DOHH2 (cell line): ENCODE measurements around the gene UMODL1.

Source experiments
- H3F3A ChIP-seq: fragments of 200-600 bp; sonication (generic), shearing (Covaris generic); 2 replicates; pipeline ENCODE4 v1.6.0; 2016; ENCODE audit warnings: antibody characterized with exemption, mild to moderate bottlenecking; ENCODE audit not compliant: control insufficient read depth, insufficient read depth
- H3K27ac ChIP-seq: fragments of 200-600 bp; sonication (generic); 2 replicates; pipeline ENCODE4 v1.5.1; 2014; ENCODE audit warnings: low read depth, mild to moderate bottlenecking, low read length, moderate library complexity
- H3K27me3 ChIP-seq: fragments of 200-600 bp; sonication (generic); 2 replicates; pipeline ENCODE4 v1.6.1; 2014; ENCODE audit warnings: mild to moderate bottlenecking, low read length, mixed read lengths; ENCODE audit not compliant: control insufficient read depth
- H3K36me3 ChIP-seq: fragments of 200-600 bp; sonication (generic); 2 replicates; pipeline ENCODE4 v1.6.1; 2014; ENCODE audit warnings: mild to moderate bottlenecking, low read length, moderate library complexity, mixed read lengths; ENCODE audit not compliant: control insufficient read depth
- H3K4me1 ChIP-seq: fragments of 200-600 bp; sonication (generic); 2 replicates; pipeline ENCODE4 v1.6.1; 2014; ENCODE audit warnings: mild to moderate bottlenecking, low read length, mixed read lengths; ENCODE audit not compliant: control insufficient read depth
- H3K4me2 ChIP-seq: fragments of 200-600 bp; sonication (generic); 2 replicates; pipeline ENCODE4 v1.6.0; 2014; ENCODE audit warnings: mild to moderate bottlenecking, low read length, moderate library complexity
- H3K4me3 ChIP-seq: fragments of 200-600 bp; sonication (generic); 2 replicates; pipeline ENCODE4 v1.5.1; 2014; ENCODE audit warnings: mild to moderate bottlenecking, low read length, mixed read lengths
- H3K79me2 ChIP-seq: fragments of 200-600 bp; sonication (generic); 2 replicates; pipeline ENCODE4 v1.6.1; 2014; ENCODE audit warnings: mild to moderate bottlenecking, low read length, mixed read lengths; ENCODE audit not compliant: control insufficient read depth
- H3K9me2 ChIP-seq: fragments of 200-600 bp; sonication (generic); replicated peaks from 2 replicates; pipeline ENCODE4 v1.6.1; 2014; ENCODE audit warnings: mild to moderate bottlenecking, low read length, mixed read lengths; ENCODE audit not compliant: control insufficient read depth
- H3K9me3 ChIP-seq: fragments of 200-600 bp; sonication (generic); 2 replicates; pipeline ENCODE4 v1.6.1; 2014; ENCODE audit warnings: antibody characterized with exemption, low read length, mixed read lengths; ENCODE audit not compliant: control insufficient read depth, insufficient read depth
- H4K20me1 ChIP-seq: fragments of 200-600 bp; sonication (generic); 2 replicates; pipeline ENCODE4 v1.6.0; 2014; ENCODE audit warnings: low read depth, mild to moderate bottlenecking, antibody characterized with exemption, low read length, moderate library complexity; ENCODE audit not compliant: control insufficient read depth, insufficient read depth
- CTCF ChIP-seq: fragments of 200-600 bp; sonication (generic); IDR thresholded peaks from one replicate; pipeline ENCODE4 v1.5.1; 2014; ENCODE audit warnings: antibody characterized with exemption, mild to moderate bottlenecking, low read depth, low read length; ENCODE audit not compliant: poor library complexity, severe bottlenecking
- EZH2phosphoT487 ChIP-seq: fragments of 200-600 bp; sonication (generic); IDR thresholded peaks from 2 replicates; pipeline ENCODE4 v1.6.1; 2017; ENCODE audit warnings: borderline replicate concordance, mild to moderate bottlenecking, antibody characterized with exemption, low read length, moderate library complexity, mixed read lengths

The UMODL1 gene

GRCh38 chr21:42146821-42147220 is 75.7 kb downstream of the UMODL1 start:
- H3K4me3 ChIP-seq: no peak overlapping the region
- H3K9me3 ChIP-seq: no peaks in the 10 kb centered on the region
- peaks cover 10% of the 10 kb centered on the region for H3K4me1 ChIP-seq
- H4K20me1 ChIP-seq: 0 out of 2 replicates have a peak, but pooled peaks cover 4% of the 10 kb centered on the region
- no peaks in the 10 kb centered on the region for H3K36me3 ChIP-seq
- H3K27me3 ChIP-seq: no peaks in the 10 kb centered on the region; the same call in 1 of the 2 replicates
- no peaks in the 10 kb centered on the region for H3K79me2 ChIP-seq
- H3K4me2 ChIP-seq: no peak overlapping the region
- TF ChIP-seq CTCF (no peak), EZH2phosphoT487 (no peak)
- H3K9me2 ChIP-seq: no peaks in the 10 kb centered on the region
- H3K27ac ChIP-seq: no peak overlapping the region
- H3F3A ChIP-seq: no peaks in the 10 kb centered on the region

GRCh38 chr21:42147386-42148020 is 76.4 kb downstream of the UMODL1 start:
- no peaks in the 10 kb centered on the region for H3K36me3 ChIP-seq
- no peaks in the 10 kb centered on the region for H3K79me2 ChIP-seq
- no peaks in the 10 kb centered on the region for H3K9me3 ChIP-seq
- TF ChIP-seq EZH2phosphoT487 (no peak), CTCF (no peak)
- no peaks in the 10 kb centered on the region; the same call in 1 of the 2 replicates for H3K27me3 ChIP-seq
- H3K4me2 ChIP-seq: no peak overlapping the region
- no peak overlapping the region for H3K27ac ChIP-seq
- H3K4me1 ChIP-seq: peaks cover 10% of the 10 kb centered on the region
- 0 out of 2 replicates have a peak, but pooled peaks cover 4% of the 10 kb centered on the region for H4K20me1 ChIP-seq
- H3K4me3 ChIP-seq: no peak overlapping the region
- no peaks in the 10 kb centered on the region for H3K9me2 ChIP-seq
- H3F3A ChIP-seq: no peaks in the 10 kb centered on the region

GRCh38 chr21:42148097-42148496 is 77.0 kb downstream of the UMODL1 start:
- no peaks in the 10 kb centered on the region for H3K36me3 ChIP-seq

More at GRCh38 chr21:42148097-42148496, 77.0 kb downstream of the UMODL1 start:
- H3K9me3 ChIP-seq: no peaks in the 10 kb centered on the region
- no peaks in the 10 kb centered on the region for H3F3A ChIP-seq
- H4K20me1 ChIP-seq: 0 out of 2 replicates have a peak, but pooled peaks cover 4% of the 10 kb centered on the region
- H3K79me2 ChIP-seq: no peaks in the 10 kb centered on the region
- peaks cover 10% of the 10 kb centered on the region for H3K4me1 ChIP-seq
- TF ChIP-seq CTCF (no peak), EZH2phosphoT487 (no peak)
- no peaks in the 10 kb centered on the region for H3K9me2 ChIP-seq
- no peak overlapping the region for H3K4me3 ChIP-seq
- H3K27ac ChIP-seq: no peak overlapping the region
- H3K4me2 ChIP-seq: no peak overlapping the region
- no peaks in the 10 kb centered on the region; the same call in 1 of the 2 replicates for H3K27me3 ChIP-seq
